Fibroblast of lung (primary cell): ENCODE data around the gene ESD. TPM values are rescaled to one million over a fixed set of nuclear protein-coding genes. Genes with fewer than 3 reads are reported as not detected.

Experiments
- DNase-seq, 2 donors: peaks; one replicate each; pipeline versions ENCODE4 v3.0.0 to v3.0.0-alpha.2; 2010; ENCODE audit warnings: low read depth in 2 of 2
- H2AFZ ChIP-seq: 2 replicates; pipeline ENCODE4 v1.5.1; 2012; ENCODE audit warnings: low read length, control low read depth, inconsistent platforms
- H3K27ac ChIP-seq: 2 replicates; pipeline ENCODE4 v1.5.1; 2011; ENCODE audit warnings: low read length, control low read depth; ENCODE audit not compliant: insufficient read depth
- H3K27me3 ChIP-seq: 2 replicates; pipeline ENCODE4 v1.5.1; 2011; ENCODE audit warnings: mild to moderate bottlenecking, low read length; ENCODE audit not compliant: control insufficient read depth, insufficient read depth
- H3K36me3 ChIP-seq: 2 replicates; pipeline ENCODE4 v1.5.1; 2011; ENCODE audit warnings: low read length; ENCODE audit not compliant: control insufficient read depth, insufficient read depth
- H3K4me1 ChIP-seq: 2 replicates; pipeline ENCODE4 v1.5.1; 2011; ENCODE audit warnings: low read length; ENCODE audit not compliant: control insufficient read depth, insufficient read depth; ENCODE audit errors: extremely low read depth
- H3K4me2 ChIP-seq: 2 replicates; pipeline ENCODE4 v1.5.1; 2011; ENCODE audit warnings: low read length, control low read depth; ENCODE audit not compliant: insufficient read depth; ENCODE audit errors: extremely low read depth
- H3K4me3 ChIP-seq, 4 experiments: fragments of 200-600 bp in 1 of 4; sonication (generic) in 1 of 4; replicated peaks in 1 of 4; 2 replicates each; pipeline ENCODE4 v1.5.1; 2011 to 2016; ENCODE audit warnings: low read length in 4 of 4, low read depth in 3 of 4, mild to moderate bottlenecking in 3 of 4, control low read depth in 2 of 4, inconsistent platforms in 1 of 4, mixed read lengths in 1 of 4; ENCODE audit not compliant: insufficient read depth in 1 of 4; ENCODE audit errors: control extremely low read depth in 1 of 4
- H3K79me2 ChIP-seq: 2 replicates; pipeline ENCODE4 v1.5.1; 2012; ENCODE audit warnings: mild to moderate bottlenecking, low read length, inconsistent platforms; ENCODE audit not compliant: control insufficient read depth, insufficient read depth
- H3K9ac ChIP-seq: 2 replicates; pipeline ENCODE4 v1.5.1; 2011; ENCODE audit warnings: mild to moderate bottlenecking, low read length, control low read depth; ENCODE audit not compliant: insufficient read depth
- H3K9me3 ChIP-seq: 2 replicates; pipeline ENCODE4 v1.5.1; 2012; ENCODE audit warnings: low read depth, low read length; ENCODE audit not compliant: control insufficient read depth, insufficient read depth
- H4K20me1 ChIP-seq: 2 replicates; pipeline ENCODE4 v1.5.1; 2011; ENCODE audit warnings: low read length; ENCODE audit not compliant: control insufficient read depth, insufficient read depth; ENCODE audit errors: extremely low read depth
- EZH2 ChIP-seq: IDR thresholded peaks from 2 replicates; pipeline ENCODE4 v1.5.1; 2012; ENCODE audit warnings: low read length, control low read depth, mild to moderate bottlenecking; ENCODE audit errors: missing control alignments
- polyA plus RNA-seq, 2 donors: library from polyadenylated mRNA; depleted of rRNA in 1 of 2; stranded (reverse) in 1 of 2; unstranded in 1 of 2; fragments of >200 nt; gene quantifications; 2 replicates each; pipeline ENCODE4 v1.2.1, GENCODE V29; 2011 to 2012; ENCODE audit warnings: missing spikeins in 1 of 2
- total RNA-seq: library from RNA; depleted of rRNA; stranded (reverse); fragments of >200 nt; gene quantifications from 2 replicates; pipeline ENCODE4 v1.2.1, GENCODE V29; 2014
- TF ChIP-seq, protein P1 (sequence below), 2 donors: IDR thresholded peaks in 1 of 2; conservative IDR thresholded peaks in 1 of 2; 1 replicate in 1 of 2; 2 replicates in 1 of 2; pipeline ENCODE4 v1.5.1; 2011 to 2012; ENCODE audit warnings: low read length in 2 of 2, control low read depth in 1 of 2, inconsistent platforms in 1 of 2, low read depth in 1 of 2, mild to moderate bottlenecking in 1 of 2

ESD gene
- total and polyA plus RNA-seq, 2 donors (not counting 1 experiment from before 2014, with no cell fraction given), result 118 to 193 TPM

DNA sequence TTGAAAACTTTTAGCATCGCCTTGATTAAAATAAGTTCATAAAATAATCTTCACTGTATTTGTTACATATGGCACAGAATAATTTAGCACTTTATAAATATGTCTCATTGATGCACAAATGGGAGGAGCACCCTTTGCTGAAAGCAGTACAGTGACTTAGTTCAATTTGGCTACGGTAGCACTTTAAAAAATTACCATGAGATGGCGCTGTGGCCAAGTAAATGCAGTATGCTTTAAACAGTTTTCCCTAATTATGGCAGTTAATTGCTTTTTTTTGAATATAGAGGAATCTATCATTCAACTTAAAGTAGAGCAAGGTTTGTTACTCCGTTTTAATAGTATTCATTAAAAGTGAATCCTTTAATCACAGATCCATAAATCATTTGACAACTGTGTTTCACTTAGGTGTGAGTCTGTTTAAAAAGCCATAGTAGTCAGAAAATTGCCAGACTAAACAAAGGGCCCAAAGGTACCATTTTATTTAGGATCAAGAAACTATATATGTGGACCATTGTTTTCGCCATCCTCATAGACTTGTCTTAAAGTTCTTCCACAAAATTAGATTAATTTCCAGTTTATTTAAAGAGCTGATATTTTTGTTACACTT is 34.7 kb upstream of the ESD start:
- Histone ChIP-seq H3K9ac (no peak overlapping the region), H3K36me3 (no peaks in the 10 kb centered on the region), H4K20me1 (no peaks in the 10 kb centered on the region), H3K27ac (no peak overlapping the region), H3K4me1 (no peaks in the 10 kb centered on the region), H3K27me3 (no peaks in the 10 kb centered on the region), H3K4me3 (no peak overlapping the region), H3K4me2 (no peak overlapping the region), H2AFZ (no peak overlapping the region), H3K79me2 (no peaks in the 10 kb centered on the region), H3K9me3 (no peaks in the 10 kb centered on the region)
- peak; percentile 41 to 80 for DNase-seq
- TF ChIP-seq, protein P1, sequence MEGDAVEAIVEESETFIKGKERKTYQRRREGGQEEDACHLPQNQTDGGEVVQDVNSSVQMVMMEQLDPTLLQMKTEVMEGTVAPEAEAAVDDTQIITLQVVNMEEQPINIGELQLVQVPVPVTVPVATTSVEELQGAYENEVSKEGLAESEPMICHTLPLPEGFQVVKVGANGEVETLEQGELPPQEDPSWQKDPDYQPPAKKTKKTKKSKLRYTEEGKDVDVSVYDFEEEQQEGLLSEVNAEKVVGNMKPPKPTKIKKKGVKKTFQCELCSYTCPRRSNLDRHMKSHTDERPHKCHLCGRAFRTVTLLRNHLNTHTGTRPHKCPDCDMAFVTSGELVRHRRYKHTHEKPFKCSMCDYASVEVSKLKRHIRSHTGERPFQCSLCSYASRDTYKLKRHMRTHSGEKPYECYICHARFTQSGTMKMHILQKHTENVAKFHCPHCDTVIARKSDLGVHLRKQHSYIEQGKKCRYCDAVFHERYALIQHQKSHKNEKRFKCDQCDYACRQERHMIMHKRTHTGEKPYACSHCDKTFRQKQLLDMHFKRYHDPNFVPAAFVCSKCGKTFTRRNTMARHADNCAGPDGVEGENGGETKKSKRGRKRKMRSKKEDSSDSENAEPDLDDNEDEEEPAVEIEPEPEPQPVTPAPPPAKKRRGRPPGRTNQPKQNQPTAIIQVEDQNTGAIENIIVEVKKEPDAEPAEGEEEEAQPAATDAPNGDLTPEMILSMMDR (conservative IDR thresholded peaks at IDR 0.05 in 1 of 2, IDR thresholded peaks at IDR 0.05 in 1 of 2; ENCODE audit: low read depth in 1 of 2, low read length in 2 of 2), result peak; percentile 71 to 75
- no peak for TF ChIP-seq EZH2

DNA sequence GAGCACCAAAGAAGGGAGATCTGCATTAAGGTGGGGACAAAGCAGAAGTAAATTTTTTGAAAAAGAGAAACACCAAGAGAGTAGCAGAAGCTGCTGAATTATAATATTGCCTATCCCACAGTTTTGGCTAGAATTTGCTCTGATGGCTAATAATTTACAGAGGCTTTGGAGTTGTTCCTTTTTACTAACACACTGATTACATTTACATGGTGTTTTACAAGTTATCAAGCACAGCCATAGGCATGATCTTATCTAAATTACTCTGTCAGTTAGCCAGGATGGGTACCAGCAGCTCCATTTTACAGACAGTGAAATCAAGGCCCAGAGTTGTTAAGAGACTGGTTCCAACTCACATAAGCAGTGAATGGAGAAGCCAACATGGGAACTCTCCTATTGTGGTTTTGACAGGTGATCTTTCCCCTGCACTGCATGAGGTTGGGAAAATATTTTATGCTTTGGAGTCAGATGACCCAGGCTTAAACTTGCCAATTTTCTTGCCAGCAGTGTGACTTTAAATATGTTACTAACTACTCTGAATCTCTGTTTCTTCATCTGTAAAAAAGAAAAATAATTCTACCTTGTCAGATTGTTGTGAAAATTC is 33.5 kb upstream of the ESD start:
- TF ChIP-seq, protein P1 (conservative IDR thresholded peaks at IDR 0.05 in 1 of 2, IDR thresholded peaks at IDR 0.05 in 1 of 2; ENCODE audit: low read depth in 1 of 2, low read length in 2 of 2), result no peak
- TF ChIP-seq EZH2, result no peak
- H3K4me2 ChIP-seq, result no peak overlapping the region

DNA sequence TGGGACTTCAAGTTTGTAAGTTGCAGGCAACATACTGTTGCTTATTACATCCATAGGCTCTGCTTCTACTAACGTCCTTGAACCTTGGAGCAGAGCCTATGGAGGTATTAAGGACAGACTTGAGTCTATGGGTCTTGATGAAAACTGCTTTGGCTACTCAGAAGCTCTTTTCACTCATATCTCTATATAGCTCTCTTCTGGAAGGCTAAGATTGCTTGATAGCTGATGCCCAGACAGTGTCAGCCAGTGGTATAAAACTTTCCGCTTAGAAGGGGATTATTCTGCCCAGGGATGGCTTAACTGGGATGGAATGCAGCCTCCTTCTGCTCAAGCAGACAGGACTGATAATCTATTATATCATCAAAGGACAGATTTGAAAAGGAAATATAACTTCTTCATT is 25.6 kb upstream of the ESD start:
- Histone ChIP-seq H3K9ac (no peak overlapping the region), H3K4me2 (no peak overlapping the region), H3K36me3 (no peaks in the 10 kb centered on the region)

More for the DNA sequence above, 33.5 kb upstream of the ESD start:
- Histone ChIP-seq H3K4me3 (no peak overlapping the region), H2AFZ (no peak overlapping the region), H3K36me3 (no peaks in the 10 kb centered on the region), H3K4me1 (no peaks in the 10 kb centered on the region), H3K79me2 (no peaks in the 10 kb centered on the region), H3K9ac (no peak overlapping the region), H3K27ac (no peak overlapping the region), H3K27me3 (no peaks in the 10 kb centered on the region), H3K9me3 (no peaks in the 10 kb centered on the region), H4K20me1 (no peaks in the 10 kb centered on the region)
- DNase-seq, result no peak

More for the DNA sequence above, 25.6 kb upstream of the ESD start:
- Histone ChIP-seq H3K4me3 (no peak overlapping the region), H4K20me1 (no peaks in the 10 kb centered on the region), H2AFZ (no peak overlapping the region), H3K27me3 (no peaks in the 10 kb centered on the region), H3K9me3 (no peaks in the 10 kb centered on the region), H3K27ac (no peak overlapping the region), H3K4me1 (no peaks in the 10 kb centered on the region), H3K79me2 (no peaks in the 10 kb centered on the region)
- no peak for DNase-seq
- TF ChIP-seq EZH2, result no peak
- TF ChIP-seq, protein P1 (conservative IDR thresholded peaks at IDR 0.05 in 1 of 2, IDR thresholded peaks at IDR 0.05 in 1 of 2; ENCODE audit: low read depth in 1 of 2, low read length in 2 of 2), result no peak
